Measurements from ENCODE around the gene MRPL30.
A peak's percentile ranks its signal among the peaks of the same experiment; 100 is the strongest.
"Not testable (repeated sequence)": the region's sequence is repeated elsewhere in the genome, so short reads cannot be mapped to it uniquely, and the experiment has no call there.

Gene MRPL30

GRCh38 chr2:99201959-99202678, 21.1 kb downstream of the MRPL30 start:
- no peak for DNase-seq (ENCODE audit: low read depth)
- TF ChIP-seq CTCF (conservative IDR thresholded peaks at IDR 0.05; ENCODE audit: control insufficient read depth, insufficient read depth, low read depth, low read length) = peak; percentile 22
- no peak overlapping the region for H3K4me3 ChIP-seq (ENCODE audit: control insufficient read depth, low read depth, low read length)

- H3K4me3 ChIP-seq (ENCODE audit: control insufficient read depth, low read depth, low read length) = no peak overlapping the region
- TF ChIP-seq CTCF (conservative IDR thresholded peaks at IDR 0.05; ENCODE audit: control insufficient read depth, insufficient read depth, low read depth, low read length) = no peak
- DNase-seq (ENCODE audit: low read depth) = no peak
These were observed 24.5 kb downstream of the MRPL30 start for GRCh38 chr2:99205491-99205890.

GRCh38 chr2:99216096-99216495, 35.1 kb downstream of the MRPL30 start:
- TF ChIP-seq CTCF (conservative IDR thresholded peaks at IDR 0.05; ENCODE audit: control insufficient read depth, insufficient read depth, low read depth, low read length) = no peak
- DNase-seq (ENCODE audit: low read depth) = no peak
- H3K4me3 ChIP-seq (ENCODE audit: control insufficient read depth, low read depth, low read length) = no peak overlapping the region

- no peak for DNase-seq (ENCODE audit: low read depth)
- H3K4me3 ChIP-seq (ENCODE audit: control insufficient read depth, low read depth, low read length) = no peak overlapping the region
- TF ChIP-seq CTCF (conservative IDR thresholded peaks at IDR 0.05; ENCODE audit: control insufficient read depth, insufficient read depth, low read depth, low read length) = no peak
These were observed 37.0 kb downstream of the MRPL30 start for GRCh38 chr2:99217929-99218501.

GRCh38 chr2:99233177-99233576, 52.2 kb downstream of the MRPL30 start:
- H3K4me3 ChIP-seq (ENCODE audit: control insufficient read depth, low read depth, low read length); DNase-seq (ENCODE audit: low read depth): not testable (repeated sequence)

GRCh38 chr2:99238599-99238998, 57.6 kb downstream of the MRPL30 start:
- TF ChIP-seq CTCF (conservative IDR thresholded peaks at IDR 0.05; ENCODE audit: control insufficient read depth, insufficient read depth, low read depth, low read length) = no peak
- no peak for DNase-seq (ENCODE audit: low read depth)
- H3K4me3 ChIP-seq (ENCODE audit: control insufficient read depth, low read depth, low read length) = no peak overlapping the region

- no peak for DNase-seq (ENCODE audit: low read depth)
- H3K4me3 ChIP-seq (ENCODE audit: control insufficient read depth, low read depth, low read length) = no peak overlapping the region
- no peak for TF ChIP-seq CTCF (conservative IDR thresholded peaks at IDR 0.05; ENCODE audit: control insufficient read depth, insufficient read depth, low read depth, low read length)
These were observed 59.4 kb downstream of the MRPL30 start for GRCh38 chr2:99240431-99240830.
